GM06990 (cell line): Measurements from ENCODE around the gene MMP23B.

ENCODE experiments used
- DNase-seq: peaks from one replicate; pipeline ENCODE4 v3.0.0-alpha.2; 2011; ENCODE audit not compliant: insufficient read length; ENCODE audit errors: extremely low read depth
- H3K27me3 ChIP-seq: replicated peaks from 2 replicates; pipeline ENCODE4 v1.6.0; 2011; ENCODE audit warnings: low read length; ENCODE audit not compliant: control insufficient read depth, insufficient read depth
- H3K36me3 ChIP-seq: 2 replicates; pipeline ENCODE4 v1.5.1; 2011; ENCODE audit warnings: low read length; ENCODE audit not compliant: control insufficient read depth, insufficient read depth
- H3K4me3 ChIP-seq: replicated peaks from 2 replicates; pipeline ENCODE4 v1.5.1; 2011; ENCODE audit warnings: low read depth, mild to moderate bottlenecking, control low read depth, low read length
- CTCF ChIP-seq: IDR thresholded peaks from 2 replicates; pipeline ENCODE4 v1.5.1; 2011; ENCODE audit warnings: low read length, control low read depth, mild to moderate bottlenecking, inconsistent platforms; ENCODE audit not compliant: insufficient read depth, poor library complexity, severe bottlenecking

The MMP23B gene

GRCh38 chr1:1665815-1666251, 33.9 kb downstream of the MMP23B start:
- DNase-seq, result no peak
- Histone ChIP-seq H3K4me3 (no peak overlapping the region), H3K36me3 (peaks cover 28% of the 10 kb centered on the region), H3K27me3 (no peaks in the 10 kb centered on the region)
- TF ChIP-seq CTCF, result peak; percentile 45

GRCh38 chr1:1666526-1666925, 34.6 kb downstream of the MMP23B start:
- TF ChIP-seq CTCF, result no peak
- Histone ChIP-seq H3K36me3 (peaks cover 29% of the 10 kb centered on the region), H3K27me3 (no peaks in the 10 kb centered on the region), H3K4me3 (no peak overlapping the region)
- no peak for DNase-seq

GRCh38 chr1:1669468-1670440, 37.8 kb downstream of the MMP23B start:
- no peak for DNase-seq
- peaks cover 28% of the 10 kb centered on the region for H3K36me3 ChIP-seq
- H3K27me3 ChIP-seq, result no peaks in the 10 kb centered on the region
- no peak overlapping the region for H3K4me3 ChIP-seq
- TF ChIP-seq CTCF, result no peak

- no peak overlapping the region for H3K4me3 ChIP-seq
- peaks cover 18% of the 10 kb centered on the region for H3K36me3 ChIP-seq
- H3K27me3 ChIP-seq, result no peaks in the 10 kb centered on the region
- no peak for DNase-seq
- no peak for TF ChIP-seq CTCF
Observed at GRCh38 chr1:1670866-1671265, 38.9 kb downstream of the MMP23B start.

- Histone ChIP-seq H3K4me3 (no peak overlapping the region), H3K27me3 (no peaks in the 10 kb centered on the region), H3K36me3 (peaks cover 12% of the 10 kb centered on the region)
- DNase-seq, result no peak
- no peak for TF ChIP-seq CTCF
Observed at GRCh38 chr1:1671365-1672119, 39.6 kb downstream of the MMP23B start.
